Middle frontal gyrus (tissue), 1 donor: ENCODE measurements around the gene NMB.
A peak's percentile ranks its signal among the peaks of the same experiment; 100 is the strongest.
"Not testable (repeated sequence)": the region's sequence is repeated elsewhere in the genome, so short reads cannot be mapped to it uniquely, and the experiment has no call there.

Experiments
- DNase-seq: peaks from one replicate; pipeline ENCODE4 v3.0.0-alpha.2; 2015; ENCODE audit warnings: low spot score; ENCODE audit errors: extremely low spot score

The NMB gene

GRCh38 chr15:84656972-84657371 lies 1.0 kb downstream of the NMB start:
- DNase-seq = no peak

GRCh38 chr15:84654689-84655453 lies 3.1 kb downstream of the NMB start:
- peak; percentile 72 for DNase-seq

GRCh38 chr15:84653910-84654688 lies 3.9 kb downstream of the NMB start, which contains the start of gene WDR73:
Gene WDR73 (minus strand): TSS chr15:84654283. CDS start chr15:84654274, 9 bp downstream.
- DNase-seq = peak; percentile 96

GRCh38 chr15:84653584-84653909 lies 4.5 kb downstream of the NMB start:
- no peak for DNase-seq

- DNase-seq = no peak
These were observed 8.3 kb downstream of the NMB start for GRCh38 chr15:84649706-84650105.

- no peak for DNase-seq
These were observed 9.5 kb downstream of the NMB start for GRCh38 chr15:84648539-84648938.

GRCh38 chr15:84647726-84648125 lies 10.3 kb downstream of the NMB start:
- no peak for DNase-seq

GRCh38 chr15:84645997-84646396 lies 12.0 kb downstream of the NMB start:
- DNase-seq = no peak

GRCh38 chr15:84645496-84645895 lies 12.5 kb downstream of the NMB start:
- DNase-seq = no peak

GRCh38 chr15:84643838-84644237 lies 14.2 kb downstream of the NMB start:
- no peak for DNase-seq

GRCh38 chr15:84642640-84643039 lies 15.4 kb downstream of the NMB start:
- DNase-seq = not testable (repeated sequence)

GRCh38 chr15:84641871-84642270 lies 16.1 kb downstream of the NMB start:
- not testable (repeated sequence) for DNase-seq

- no peak for DNase-seq
These were observed 19.9 kb downstream of the NMB start for GRCh38 chr15:84638103-84638502.

- no peak for DNase-seq
These were observed 23.7 kb downstream of the NMB start for GRCh38 chr15:84634228-84634837.

GRCh38 chr15:84633311-84634227 lies 24.4 kb downstream of the NMB start:
- no peak for DNase-seq

- no peak for DNase-seq
These were observed 26.2 kb downstream of the NMB start for GRCh38 chr15:84631706-84632272.

GRCh38 chr15:84629033-84629432 lies 29.0 kb downstream of the NMB start:
- DNase-seq = no peak

GRCh38 chr15:84625123-84625522 lies 32.9 kb downstream of the NMB start:
- DNase-seq = no peak

- no peak for DNase-seq
These were observed 33.6 kb downstream of the NMB start for GRCh38 chr15:84624359-84624758.

GRCh38 chr15:84621358-84621979 lies 36.5 kb downstream of the NMB start:
- DNase-seq = no peak
